ENCODE measurements around the gene SYNJ2BP. TPM values are rescaled to one million over a fixed set of nuclear protein-coding genes. Genes with fewer than 3 reads are reported as not detected.

The SYNJ2BP gene
- total RNA-seq, 1 donor from 2014 or later, result 40.4 TPM

DNA sequence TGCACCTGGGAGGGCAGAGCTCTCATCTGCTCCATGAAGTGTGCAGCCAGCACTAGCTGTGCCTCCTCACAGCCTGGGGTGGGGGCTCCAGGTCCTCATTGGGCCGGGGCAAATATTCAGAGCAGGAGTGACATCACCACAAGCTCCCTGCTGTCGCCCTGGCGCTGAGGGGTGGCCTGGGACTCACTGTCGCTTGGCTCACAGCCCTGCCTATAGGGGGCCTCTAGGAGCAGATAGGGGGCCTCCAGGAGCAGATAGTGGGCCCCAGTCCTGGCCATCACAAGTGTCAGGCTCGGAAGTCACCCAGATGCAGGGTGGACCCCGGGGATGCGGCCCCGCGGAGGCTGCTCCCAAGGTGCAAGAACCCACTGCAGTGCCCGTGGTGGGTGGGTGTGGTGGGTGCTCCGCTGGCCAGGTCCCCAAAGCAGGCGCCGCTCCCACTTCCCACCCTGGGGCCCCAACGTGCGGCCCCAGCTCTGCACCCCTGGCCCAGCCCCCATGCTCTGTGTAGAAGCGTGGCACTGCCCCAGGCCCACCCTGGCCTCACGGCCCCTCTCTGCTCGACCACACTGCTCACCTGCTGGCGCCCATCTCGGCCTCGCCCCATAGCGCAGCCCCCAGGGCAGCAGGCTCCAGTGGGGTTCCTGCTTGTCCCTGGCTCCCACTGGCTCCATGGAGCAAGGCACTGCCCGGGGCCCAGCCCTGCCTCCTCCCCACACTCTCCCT lies 18.0 kb downstream of the SYNJ2BP start:
- TF ChIP-seq, protein P1, sequence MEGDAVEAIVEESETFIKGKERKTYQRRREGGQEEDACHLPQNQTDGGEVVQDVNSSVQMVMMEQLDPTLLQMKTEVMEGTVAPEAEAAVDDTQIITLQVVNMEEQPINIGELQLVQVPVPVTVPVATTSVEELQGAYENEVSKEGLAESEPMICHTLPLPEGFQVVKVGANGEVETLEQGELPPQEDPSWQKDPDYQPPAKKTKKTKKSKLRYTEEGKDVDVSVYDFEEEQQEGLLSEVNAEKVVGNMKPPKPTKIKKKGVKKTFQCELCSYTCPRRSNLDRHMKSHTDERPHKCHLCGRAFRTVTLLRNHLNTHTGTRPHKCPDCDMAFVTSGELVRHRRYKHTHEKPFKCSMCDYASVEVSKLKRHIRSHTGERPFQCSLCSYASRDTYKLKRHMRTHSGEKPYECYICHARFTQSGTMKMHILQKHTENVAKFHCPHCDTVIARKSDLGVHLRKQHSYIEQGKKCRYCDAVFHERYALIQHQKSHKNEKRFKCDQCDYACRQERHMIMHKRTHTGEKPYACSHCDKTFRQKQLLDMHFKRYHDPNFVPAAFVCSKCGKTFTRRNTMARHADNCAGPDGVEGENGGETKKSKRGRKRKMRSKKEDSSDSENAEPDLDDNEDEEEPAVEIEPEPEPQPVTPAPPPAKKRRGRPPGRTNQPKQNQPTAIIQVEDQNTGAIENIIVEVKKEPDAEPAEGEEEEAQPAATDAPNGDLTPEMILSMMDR (IDR thresholded peaks at IDR 0.05), result no peak
- peaks cover 17% of the 10 kb centered on the region for H3K36me3 ChIP-seq
- intact Hi-C loops (cut with DNase I), result no loop called here
- no peaks in the 10 kb centered on the region for H3K9me3 ChIP-seq
- H3K27ac ChIP-seq, result no peak overlapping the region
- no peaks in the 10 kb centered on the region for H3K27me3 ChIP-seq (ENCODE audit: low read depth)
- ATAC-seq (peak in 1 of 2 donors; percentile 51), DNase-seq (no peak)
- H3K4me1 ChIP-seq, result no peaks in the 10 kb centered on the region
- H3K4me3 ChIP-seq, result no peak overlapping the region

DNA sequence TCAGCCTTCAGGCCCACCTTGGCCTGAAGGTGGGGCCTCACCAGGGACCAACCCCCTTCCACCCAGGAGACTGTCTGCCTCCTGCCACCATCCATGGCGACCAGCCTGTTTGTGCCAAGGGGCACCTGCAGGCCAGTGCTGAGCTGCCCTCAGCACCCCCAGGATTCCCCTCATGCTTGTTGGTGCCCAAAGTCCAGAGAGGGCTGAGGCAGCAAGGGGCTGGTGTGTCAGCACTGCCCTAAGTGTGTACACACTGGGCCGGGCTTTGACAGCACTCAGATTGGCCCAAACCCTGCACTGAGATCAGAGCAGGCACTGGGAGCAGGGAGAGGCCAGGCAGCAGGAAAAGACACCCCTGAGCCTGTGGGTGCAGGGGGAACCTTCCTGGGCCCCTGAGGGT lies 18.6 kb downstream of the SYNJ2BP start:
- H3K36me3 ChIP-seq, result peaks cover 17% of the 10 kb centered on the region
- ATAC-seq (peak in 1 of 2 donors; percentile 15), DNase-seq (no peak)
- intact Hi-C loops (cut with DNase I), result no loop called here
- H3K9me3 ChIP-seq, result no peaks in the 10 kb centered on the region
- H3K27ac ChIP-seq, result no peak overlapping the region
- no peaks in the 10 kb centered on the region for H3K4me1 ChIP-seq
- H3K27me3 ChIP-seq (ENCODE audit: low read depth), result no peaks in the 10 kb centered on the region
- no peak overlapping the region for H3K4me3 ChIP-seq
- TF ChIP-seq, protein P1 (IDR thresholded peaks at IDR 0.05), result no peak

DNA sequence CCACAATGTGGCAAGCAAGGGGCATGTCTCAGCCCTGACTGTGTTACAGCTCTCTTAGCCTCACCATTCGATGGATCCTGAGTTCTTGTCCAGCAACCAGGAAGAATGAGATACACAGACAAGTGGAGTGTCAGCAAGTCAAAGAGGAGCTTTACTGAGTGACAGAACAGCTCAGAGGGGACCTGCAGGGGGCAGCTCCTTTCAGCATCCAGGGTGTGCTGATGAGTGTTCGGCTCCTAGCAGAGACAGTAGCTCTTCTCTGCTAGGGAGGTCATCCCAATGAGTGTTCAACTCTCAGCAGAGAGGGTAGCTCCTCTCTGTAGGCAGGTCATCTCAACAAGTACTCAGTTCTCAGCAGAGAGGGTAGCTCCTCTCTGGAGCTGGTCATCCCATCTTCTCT lies 19.1 kb downstream of the SYNJ2BP start:
- ATAC-seq (no peak), DNase-seq (no peak)
- no peaks in the 10 kb centered on the region for H3K27me3 ChIP-seq (ENCODE audit: low read depth)
- intact Hi-C loops (cut with DNase I), result no loop called here
- H3K36me3 ChIP-seq, result peaks cover 17% of the 10 kb centered on the region
- no peak overlapping the region for H3K4me3 ChIP-seq
- H3K4me1 ChIP-seq, result no peaks in the 10 kb centered on the region
- TF ChIP-seq, protein P1 (IDR thresholded peaks at IDR 0.05), result no peak
- no peak overlapping the region for H3K27ac ChIP-seq
- no peaks in the 10 kb centered on the region for H3K9me3 ChIP-seq

DNA sequence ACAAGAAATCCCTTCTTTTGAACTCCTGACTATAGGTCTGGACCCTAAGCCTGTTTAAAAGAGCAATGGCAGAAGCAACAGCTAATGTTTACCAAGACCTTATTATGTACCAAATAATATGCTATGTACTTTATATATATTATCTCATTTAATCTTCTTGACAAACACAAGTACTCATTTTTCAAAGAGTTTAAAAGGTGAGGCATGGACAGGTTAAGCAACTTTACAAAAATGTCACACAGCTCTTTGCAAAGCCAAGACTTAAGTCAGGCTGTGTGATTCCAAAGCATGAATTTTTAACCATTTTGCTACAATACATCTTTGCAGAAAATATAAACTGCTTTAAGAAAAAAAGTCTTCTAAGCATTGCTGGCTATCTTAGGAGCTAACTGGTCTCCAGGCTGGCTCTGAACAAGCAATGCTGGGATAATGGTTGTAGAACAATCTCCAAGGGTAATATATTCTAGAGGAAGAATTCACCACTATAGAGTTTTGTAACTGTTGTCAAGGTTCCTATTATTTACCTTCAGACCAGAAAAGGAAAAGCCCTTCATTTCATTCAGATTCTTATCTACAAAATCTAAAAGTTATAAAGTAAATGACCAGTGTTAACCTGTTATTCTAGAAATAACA lies 22.1 kb downstream of the SYNJ2BP start:
- no peak overlapping the region for H3K4me3 ChIP-seq
- no peak overlapping the region for H3K27ac ChIP-seq
- DNase-seq (no peak), ATAC-seq (no peak)
- H3K27me3 ChIP-seq (ENCODE audit: low read depth), result no peaks in the 10 kb centered on the region
- H3K4me1 ChIP-seq, result no peaks in the 10 kb centered on the region
- H3K36me3 ChIP-seq, result peaks cover 9% of the 10 kb centered on the region
- intact Hi-C loops (cut with DNase I), result no loop called here
- TF ChIP-seq, protein P1 (IDR thresholded peaks at IDR 0.05), result no peak
- no peaks in the 10 kb centered on the region for H3K9me3 ChIP-seq

DNA sequence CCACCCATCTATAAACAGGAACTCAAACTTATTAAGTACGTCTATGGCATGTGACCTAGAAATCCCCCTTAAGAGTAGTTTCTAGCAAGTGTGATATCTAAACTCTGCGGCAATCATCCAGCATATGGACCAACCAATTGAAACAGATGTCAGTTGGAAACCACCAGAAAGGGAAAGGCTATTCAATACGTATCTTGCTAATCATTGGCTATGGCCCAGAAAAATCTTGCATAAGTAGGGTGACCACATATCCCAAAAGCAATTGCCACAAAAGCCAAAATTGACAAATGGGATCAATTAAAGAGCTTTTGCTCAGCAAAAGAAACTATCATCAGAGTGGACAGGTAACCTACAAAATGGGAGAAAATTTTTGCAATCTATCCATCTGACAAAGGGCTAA lies 24.2 kb downstream of the SYNJ2BP start:
- intact Hi-C loops (cut with DNase I), result no loop called here

More for the DNA sequence above, 24.2 kb downstream of the SYNJ2BP start:
- peaks cover 12% of the 10 kb centered on the region for H3K36me3 ChIP-seq
- no peaks in the 10 kb centered on the region for H3K27me3 ChIP-seq (ENCODE audit: low read depth)
- no peak overlapping the region for H3K4me3 ChIP-seq
- H3K27ac ChIP-seq, result no peak overlapping the region
- DNase-seq (no peak), ATAC-seq (no peak)
- TF ChIP-seq, protein P1 (IDR thresholded peaks at IDR 0.05), result no peak
- H3K4me1 ChIP-seq, result no peaks in the 10 kb centered on the region
- H3K9me3 ChIP-seq, result no peaks in the 10 kb centered on the region

Data from lower lobe of right lung (tissue), 2 donors.